Measurements from ENCODE around the gene NACA.

GRCh38 chr12:56677680-56678079, 47.4 kb downstream of the NACA start:
- no peak for TF ChIP-seq EZH2phosphoT487 (IDR thresholded peaks at IDR 0.05; ENCODE audit: low read depth)
- no peak for TF ChIP-seq CTCF (IDR thresholded peaks at IDR 0.05; ENCODE audit: low read depth, low read length)

Data from OCI-LY3 (cell line).